ENCODE measurements around the gene ZNF266.

ZNF266 gene

DNA sequence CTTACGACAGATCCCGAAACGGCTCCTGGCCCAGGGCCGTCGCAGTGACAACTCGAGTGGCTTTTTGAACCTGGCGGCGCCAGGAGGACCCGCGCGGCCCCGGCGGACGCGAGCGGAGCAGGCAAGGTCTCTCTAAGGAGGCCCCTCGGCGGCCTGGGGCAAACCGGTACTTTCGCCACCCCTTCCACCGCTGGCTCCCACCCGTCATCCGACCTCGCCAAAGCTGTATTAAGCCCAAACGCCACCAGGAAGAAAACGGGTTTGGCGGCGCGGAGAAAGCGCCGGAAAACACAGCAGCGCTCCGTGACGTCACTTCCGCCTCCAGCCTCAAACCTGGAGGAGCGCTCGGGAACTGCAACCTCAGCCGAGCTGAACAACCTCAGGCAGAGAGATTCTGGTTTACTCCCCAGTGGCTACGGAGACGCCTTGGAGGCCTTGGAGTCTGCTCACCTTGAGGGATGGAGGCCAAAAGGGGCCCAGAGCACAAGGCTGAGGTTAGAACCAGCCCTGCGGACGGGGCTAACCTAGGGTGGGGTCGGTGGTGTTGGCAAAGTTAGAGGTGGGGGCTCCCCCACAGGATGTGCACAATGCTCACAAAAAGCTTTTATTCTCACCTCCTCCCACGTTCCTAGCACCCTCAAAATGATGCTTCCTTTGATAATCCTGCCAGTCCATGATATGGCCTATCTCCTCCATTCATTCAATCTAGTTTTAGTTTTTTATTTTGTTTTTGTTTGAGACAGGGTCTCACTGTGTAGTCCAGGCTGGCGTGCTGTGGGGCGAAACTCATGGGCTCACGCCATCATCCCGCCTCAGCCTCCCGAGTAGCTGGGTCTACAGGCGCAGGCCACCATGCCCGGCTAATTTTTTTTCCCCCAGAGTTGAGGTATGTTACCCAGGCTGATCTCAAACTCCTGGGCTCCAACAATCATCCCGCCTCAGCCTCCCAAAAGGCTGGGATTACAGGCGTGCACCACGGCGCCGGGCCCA, at the start of gene ZNF266:
ZNF266 (minus strand) TSS at position 295 of the 990 bp plus-strand sequence. CDS start 15,484 bp downstream, outside the sequence.
- peak; percentile 76 for DNase-seq (ENCODE audit: low read depth)

DNA sequence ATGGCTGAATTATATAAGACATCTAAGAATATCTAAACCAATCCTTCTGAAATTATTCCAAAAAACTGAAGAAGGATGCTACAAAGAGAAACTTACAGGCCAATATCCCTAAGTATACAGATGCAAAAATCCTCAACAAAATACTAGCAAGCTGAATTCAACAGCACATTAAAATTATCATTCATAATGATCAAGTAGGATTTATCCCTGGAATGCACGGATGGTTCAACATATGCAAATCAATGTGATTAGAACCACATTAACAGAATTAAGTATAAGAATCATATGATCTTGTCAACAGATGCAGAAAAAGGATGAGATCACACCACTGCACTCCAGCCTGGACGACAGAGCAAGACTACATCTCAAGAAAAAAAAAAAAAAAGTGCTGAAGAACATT, 49.8 kb upstream of the ZNF266 start:
- DNase-seq (ENCODE audit: low read depth) = no peak

DNA sequence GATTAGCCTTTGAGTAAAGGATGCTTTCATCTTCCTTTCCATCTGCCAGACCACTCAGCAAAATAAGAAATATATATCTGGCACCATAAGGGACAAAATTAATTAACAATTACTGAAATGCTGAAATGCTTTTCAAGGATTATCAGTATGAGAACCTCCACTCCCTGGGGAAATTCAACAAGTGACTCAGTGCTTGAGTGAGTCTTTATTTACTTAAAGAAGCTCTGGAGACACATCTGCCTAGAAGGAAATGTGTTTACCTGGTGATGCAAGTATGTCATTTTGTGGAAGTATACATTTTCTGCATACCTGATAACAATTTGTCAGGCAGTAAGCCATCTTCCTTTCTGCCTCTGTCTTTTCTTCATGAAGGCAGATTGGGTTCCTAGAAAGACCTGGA, 39.6 kb upstream of the ZNF266 start:
- DNase-seq (ENCODE audit: low read depth) = no peak

DNA sequence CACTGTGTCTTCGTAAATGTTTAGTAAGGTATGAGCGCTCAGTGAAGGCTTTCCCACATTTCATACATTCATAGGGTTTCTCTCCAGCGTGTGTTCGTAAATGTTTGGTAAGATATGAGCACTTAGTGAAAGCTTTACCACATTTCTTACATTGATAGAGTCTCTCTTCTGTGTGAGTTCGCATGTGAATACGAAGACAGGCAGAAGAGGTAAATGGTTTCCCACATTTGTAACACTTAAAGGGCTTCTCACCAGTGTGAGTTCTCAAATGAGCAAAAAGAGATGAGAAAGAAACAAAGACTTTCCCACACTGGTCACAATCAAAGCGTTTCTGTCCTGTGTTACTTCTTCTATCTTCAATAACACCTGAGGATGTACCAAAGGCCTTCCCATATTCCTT, 31.8 kb upstream of the ZNF266 start:
- DNase-seq (ENCODE audit: low read depth) = no peak

DNA sequence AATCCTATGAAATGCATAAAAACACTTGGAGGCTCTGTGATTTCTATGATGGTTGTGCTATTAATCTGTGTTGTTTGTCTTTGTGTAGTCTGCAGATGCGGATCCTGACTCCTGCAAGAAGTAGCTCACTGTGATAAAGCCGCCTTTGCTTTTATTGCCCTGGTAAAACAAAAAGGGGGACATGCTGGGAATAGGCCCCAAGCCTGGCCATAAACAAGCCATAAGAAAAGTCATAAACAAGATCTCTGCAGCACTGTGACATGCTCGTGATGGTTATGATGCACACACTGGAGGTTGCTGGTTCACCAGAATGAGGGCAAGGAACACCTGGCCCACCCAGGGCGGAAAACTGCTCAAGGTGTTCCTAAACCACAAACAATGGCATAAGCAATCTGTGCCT, 26.6 kb upstream of the ZNF266 start:
- DNase-seq (ENCODE audit: low read depth) = no peak

DNA sequence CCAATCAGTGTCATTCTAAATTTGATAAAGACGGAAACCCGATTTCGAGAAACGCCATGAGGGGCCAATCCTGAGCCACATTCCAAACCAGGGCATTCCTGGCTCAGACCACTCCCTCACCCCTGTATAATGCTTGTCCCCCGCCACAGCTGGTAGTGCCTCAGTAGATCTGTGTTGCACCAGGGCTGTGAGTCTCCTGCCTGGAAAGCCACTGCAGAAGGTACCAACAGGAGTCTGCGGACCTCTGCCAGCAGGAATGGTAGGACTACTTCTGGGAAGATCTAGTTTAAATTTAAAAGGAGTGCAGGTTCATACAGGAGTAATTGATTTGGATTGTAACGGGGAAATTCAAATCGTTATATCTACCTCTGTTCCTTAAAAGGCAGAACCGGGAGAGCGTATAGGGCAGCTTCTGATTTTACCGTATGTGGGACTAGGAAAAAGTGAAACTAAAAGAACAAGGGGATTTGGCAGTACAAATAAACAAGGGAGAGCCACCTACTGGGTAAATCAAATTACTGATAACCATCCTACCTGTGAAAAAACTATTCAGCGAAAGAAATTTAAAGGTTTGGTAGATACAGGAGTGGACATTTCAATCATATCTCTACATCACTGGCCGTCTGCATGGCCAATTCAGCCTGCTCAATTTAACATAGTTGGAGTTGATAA, 20.8 kb upstream of the ZNF266 start:
- no peak for DNase-seq (ENCODE audit: low read depth)

DNA sequence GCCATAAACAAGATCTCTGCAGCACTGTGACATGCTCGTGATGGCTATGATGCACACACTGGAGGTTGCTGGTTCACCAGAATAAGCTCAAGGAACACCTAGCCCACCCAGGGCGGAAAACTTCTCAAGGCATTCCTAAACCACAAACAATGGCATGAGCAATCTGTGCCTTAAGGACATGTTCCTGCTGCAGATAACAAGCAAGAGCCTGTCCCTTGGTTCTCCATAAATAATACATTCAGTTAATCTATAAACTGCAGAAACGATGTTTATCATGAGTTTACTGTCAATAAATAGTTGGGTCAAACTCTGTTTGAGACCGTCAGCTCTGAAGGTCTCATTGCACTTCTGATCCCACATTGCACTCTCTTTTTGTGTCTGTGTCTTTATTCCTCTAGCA, 18.6 kb upstream of the ZNF266 start:
- DNase-seq (ENCODE audit: low read depth) = no peak

DNA sequence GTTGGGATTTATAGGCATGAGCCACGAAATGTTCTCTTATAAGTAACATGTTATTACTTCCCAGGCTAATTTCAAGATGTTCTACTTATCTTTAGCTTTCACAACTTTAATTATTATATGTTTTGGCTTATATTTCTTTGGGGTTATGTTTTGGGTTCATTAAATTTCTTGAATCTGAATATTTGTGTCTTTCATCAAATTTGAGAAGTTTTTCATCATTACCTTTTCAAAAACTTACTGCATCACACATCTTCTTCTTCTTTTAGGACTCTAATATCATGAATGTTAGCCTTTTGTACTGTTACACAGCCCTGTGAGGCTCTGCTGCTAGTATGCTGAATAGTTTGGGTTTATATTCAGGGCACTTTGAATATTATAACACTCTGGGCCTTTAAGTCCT, 9.7 kb upstream of the ZNF266 start:
- DNase-seq (ENCODE audit: low read depth) = no peak

DNA sequence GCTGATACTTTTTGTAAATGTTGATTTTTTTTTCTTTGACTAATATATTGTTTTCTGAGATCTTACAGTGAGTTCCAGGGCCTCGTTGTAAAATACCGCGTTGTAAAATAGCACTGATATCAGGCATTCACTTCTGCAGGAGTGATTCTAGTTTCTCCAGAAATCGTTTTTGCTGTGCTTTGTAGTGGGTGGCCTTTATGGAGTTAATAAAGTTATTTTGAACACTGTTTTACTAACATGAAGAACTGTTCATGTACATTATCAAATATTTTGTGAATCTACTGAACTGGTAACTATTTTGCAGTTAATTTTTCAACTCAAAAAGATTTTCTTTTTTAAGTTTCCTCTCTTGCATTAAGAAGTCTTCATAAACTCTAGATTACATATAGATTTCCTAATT, 985 bp upstream of the ZNF266 start:
- DNase-seq (ENCODE audit: low read depth) = no peak

DNA sequence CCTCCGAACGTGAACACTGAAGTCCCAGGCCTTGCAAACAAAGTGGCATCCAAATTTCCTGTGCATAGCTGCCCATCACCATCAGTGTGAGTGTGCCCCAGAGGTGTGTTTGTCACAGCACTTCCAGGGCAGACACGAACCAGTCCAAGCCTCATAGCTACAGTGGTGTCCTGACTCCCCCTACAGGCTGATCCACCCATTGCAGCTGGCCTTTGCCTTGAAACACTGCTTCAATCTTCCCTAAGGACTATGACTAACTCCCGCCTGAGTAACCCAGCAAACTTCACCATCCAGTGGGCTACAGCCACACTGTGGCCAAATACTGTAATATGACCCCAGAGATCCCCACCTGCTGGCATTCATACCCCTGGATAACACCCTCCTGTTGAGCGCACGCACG, 3.9 kb downstream of the ZNF266 start:
- DNase-seq (ENCODE audit: low read depth) = no peak

DNA sequence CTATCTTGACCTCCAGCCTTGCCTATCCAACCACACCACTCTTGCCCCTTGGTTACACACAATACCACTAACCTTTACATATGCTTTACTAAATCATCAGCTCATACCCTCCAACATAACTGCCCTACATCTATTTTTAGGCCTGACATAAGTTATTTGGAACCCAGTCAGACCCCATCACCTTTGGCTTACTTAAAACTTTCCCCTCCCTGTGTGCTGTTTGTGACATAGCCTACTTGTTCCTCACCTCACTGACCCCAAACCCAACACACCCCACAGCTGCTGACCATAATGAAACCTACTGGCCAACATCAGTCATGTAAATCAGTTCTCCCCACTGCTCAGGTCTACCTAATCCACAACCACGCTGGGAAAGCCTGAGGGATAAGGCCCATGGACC, 4.9 kb downstream of the ZNF266 start:
- no peak for DNase-seq (ENCODE audit: low read depth)

DNA sequence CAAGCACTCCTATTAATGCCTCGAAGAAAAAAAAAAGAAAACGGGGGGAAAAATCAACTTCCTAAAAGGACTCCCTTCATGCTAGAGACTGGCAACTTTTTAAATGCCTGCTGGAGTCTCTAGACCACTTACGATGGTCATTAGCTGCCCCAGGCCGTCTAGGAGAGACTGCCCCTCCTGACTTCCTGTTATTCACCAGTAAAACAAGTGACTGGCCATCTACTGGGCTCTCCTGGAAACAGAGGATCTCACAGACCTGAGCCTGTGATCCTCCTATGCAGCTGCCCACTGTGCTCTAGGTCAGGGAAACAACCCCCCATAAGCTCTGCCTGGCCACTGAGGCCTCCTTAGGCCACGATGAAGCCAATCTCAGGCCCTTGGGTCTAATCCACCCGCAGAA, 7.4 kb downstream of the ZNF266 start:
- DNase-seq (ENCODE audit: low read depth) = no peak

DNA sequence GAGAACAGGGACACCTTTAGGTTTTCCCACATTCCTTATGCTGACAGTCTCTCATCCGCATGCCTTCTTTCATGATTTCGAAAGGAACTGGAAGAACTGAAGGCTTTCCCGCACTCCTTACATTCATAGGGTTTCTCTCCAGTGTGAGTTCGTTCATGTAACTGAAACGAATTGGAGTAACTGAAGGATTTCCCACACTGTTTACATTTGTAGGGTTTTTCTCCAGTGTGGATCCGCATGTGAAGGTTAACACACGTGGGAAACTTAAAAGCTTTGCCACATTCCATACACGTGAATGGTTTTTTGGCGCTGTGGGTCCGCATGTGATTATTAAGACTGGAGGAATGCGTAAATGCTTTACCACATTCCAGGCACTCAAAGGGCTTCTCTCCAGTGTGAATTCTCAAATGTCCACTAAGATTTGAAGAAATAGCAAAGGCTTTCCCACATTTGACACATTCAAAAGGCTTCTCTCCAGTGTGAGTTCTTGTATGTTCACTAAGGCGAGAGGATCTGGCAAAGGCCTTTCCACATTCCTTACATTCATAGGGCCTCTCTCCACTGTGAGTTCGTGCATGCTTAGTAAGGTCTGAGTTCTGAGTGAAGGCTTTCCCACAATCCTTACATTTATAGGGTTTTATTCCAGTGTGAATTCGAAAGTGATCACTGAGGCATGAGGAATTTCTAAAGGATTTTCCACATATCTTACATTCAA, 22.0 kb downstream of the ZNF266 start:
- DNase-seq (ENCODE audit: low read depth) = no peak

DNA sequence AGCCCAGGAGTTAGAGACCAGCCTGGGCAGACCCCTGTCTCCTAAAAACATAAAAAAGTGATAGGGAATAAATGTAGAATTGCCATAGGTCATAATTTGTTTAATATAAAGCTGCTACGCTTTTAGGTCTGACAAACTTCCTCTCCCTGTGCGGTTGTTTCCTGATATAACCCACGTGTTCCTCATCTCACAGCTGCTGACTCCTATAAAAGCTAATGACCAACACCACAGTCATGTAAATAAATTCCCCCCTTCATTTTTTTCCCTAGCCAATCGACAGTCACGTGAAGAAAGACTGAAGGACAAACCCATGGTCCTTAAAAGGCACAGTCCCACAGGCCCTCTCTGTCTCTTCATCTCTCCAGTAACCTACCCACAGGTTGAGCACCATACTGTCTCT, 27.5 kb downstream of the ZNF266 start:
- DNase-seq (ENCODE audit: low read depth) = no peak

DNA sequence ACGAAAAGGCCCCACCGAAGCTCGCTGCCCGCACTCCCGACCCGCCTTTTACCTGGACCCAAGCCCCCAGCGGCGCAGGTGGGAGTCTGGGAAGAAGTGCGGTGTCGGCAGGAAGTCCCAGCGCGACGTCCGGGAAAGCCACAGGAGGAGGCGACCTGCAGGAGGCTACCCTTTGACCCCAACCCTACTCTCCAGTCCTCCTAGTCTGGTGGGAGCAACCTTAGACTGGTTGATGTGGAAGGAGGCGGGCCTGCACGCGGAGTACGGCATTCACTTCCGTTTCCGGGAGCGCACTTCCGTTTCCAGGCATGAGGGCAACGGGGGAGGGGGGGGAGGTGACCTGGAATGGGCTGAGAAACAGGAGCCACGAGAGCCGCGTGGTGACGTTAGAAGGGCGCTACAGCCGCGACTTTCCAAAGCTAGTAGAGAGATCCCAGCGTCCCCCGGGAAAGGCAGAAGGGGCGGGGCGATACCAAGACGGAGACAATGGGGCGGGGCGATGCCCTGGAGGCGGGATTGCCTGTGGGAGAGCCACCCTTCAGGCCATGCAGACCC, 28.5 kb downstream of the ZNF266 start:
- no peak for DNase-seq (ENCODE audit: low read depth)

DNA sequence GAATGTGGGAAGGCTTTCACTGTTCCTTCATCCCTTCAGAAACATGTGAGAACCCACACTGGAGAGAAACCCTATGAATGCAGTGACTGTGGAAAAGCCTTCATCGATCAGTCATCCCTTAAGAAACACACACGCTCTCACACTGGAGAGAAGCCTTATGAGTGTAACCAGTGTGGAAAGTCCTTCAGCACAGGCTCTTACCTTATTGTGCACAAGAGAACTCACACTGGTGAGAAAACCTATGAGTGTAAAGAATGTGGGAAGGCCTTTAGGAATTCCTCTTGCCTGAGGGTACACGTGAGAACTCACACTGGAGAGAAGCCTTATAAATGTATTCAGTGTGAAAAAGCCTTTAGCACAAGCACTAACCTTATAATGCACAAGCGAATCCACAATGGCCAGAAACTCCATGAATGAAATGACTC, 54.0 kb downstream of the ZNF266 start:
- DNase-seq (ENCODE audit: low read depth) = no peak

DNA sequence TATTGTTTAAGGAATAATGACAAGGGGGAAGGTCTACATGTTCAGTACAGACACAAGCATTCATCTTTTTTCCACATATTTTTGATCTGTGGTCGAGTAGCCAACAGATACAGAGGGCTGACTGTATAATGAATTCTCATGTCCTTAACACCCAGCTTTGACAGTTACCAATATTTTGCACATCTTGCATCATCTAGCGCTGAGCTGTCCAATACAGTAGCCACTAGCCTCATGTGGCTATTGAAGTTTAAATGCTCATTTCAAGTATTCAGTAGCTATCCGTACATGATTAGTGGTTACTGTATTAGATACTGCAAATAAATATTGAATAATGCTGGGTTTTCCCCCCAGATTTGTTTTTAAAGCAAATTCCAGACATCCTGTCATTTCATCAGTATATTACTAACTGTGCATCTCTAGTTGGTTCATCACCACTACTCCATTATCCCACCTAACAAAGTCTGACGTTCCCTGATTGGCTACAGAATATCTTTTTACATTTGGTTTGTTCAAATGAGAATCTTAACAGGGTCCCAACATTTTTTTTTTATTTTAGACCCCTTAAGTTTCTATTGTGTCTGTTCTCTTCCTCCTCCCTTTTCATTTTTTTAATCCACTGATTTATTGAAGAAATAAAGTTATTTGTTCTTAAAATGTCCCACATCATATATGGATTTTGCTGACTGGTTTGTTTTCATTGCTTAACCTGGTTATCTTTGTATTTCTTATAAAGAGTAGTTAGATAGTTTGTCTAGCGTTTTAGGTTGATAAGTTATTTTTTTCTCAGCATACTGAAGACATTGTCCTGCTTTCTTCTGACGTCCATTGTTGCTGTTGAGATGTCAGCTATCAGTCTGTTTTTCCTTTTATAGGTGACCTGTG, 64.4 kb downstream of the ZNF266 start:
- DNase-seq (ENCODE audit: low read depth) = no peak

DNA sequence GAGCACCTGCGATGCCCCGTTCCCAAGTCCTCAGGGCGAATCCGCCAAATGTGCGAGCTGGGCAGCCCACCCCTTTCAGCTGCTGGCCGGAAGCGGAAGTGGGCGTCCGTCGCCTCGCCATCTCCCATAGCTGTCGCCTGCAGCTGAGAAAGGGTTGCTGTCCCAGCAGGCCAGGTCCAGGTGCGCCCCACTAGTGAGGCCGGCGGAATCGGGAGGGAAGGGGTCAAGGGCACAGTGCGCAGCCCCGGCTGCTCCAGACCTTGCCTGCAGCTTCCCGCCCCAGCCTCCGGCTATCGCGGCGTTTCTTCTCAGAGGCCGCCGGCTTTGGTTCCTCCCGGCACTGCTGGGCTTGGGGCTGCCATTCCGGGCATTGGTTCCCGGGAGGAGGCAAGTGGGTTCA, 72.5 kb downstream of the ZNF266 start, which contains the start of gene ZNF177:
ZNF177 (plus strand) TSS at position 109 of the 400 bp plus-strand sequence. CDS start 15,299 bp downstream, outside the sequence.
- no peak for DNase-seq (ENCODE audit: low read depth)
